SJSA1 (cell line): ENCODE results near the gene TSC1. TPM values are rescaled to one million over a fixed set of nuclear protein-coding genes. Genes with fewer than 3 reads are reported as not detected.

Experiments
- DNase-seq, 2 experiments: peaks; one replicate each; pipeline ENCODE4 v3.0.0-alpha.2; 2015 to 2020; ENCODE audit warnings: low spot score in 2 of 2, low read depth in 1 of 2
- H3K27ac ChIP-seq: fragments of 250-450 bp; sonication (Bioruptor Pico); 2 replicates; pipeline ENCODE4 v1.5.1; 2020; ENCODE audit warnings: mild to moderate bottlenecking, moderate library complexity
- H3K27me3 ChIP-seq: fragments of 250-450 bp; sonication (Bioruptor Pico); replicated peaks from 2 replicates; pipeline ENCODE4 v1.5.1; 2020; ENCODE audit warnings: mild to moderate bottlenecking, moderate library complexity
- H3K36me3 ChIP-seq: fragments of 250-450 bp; sonication (Bioruptor Pico); 2 replicates; pipeline ENCODE4 v1.5.1; 2020; ENCODE audit warnings: mild to moderate bottlenecking
- H3K4me1 ChIP-seq: fragments of 250-450 bp; sonication (Bioruptor Pico); replicated peaks from 2 replicates; pipeline ENCODE4 v1.6.1; 2021; ENCODE audit warnings: mild to moderate bottlenecking
- H3K4me3 ChIP-seq: fragments of 250-450 bp; sonication (Bioruptor Pico); 2 replicates; pipeline ENCODE4 v1.5.1; 2020; ENCODE audit warnings: mild to moderate bottlenecking
- H3K9me3 ChIP-seq: fragments of 250-450 bp; sonication (Bioruptor Pico); replicated peaks from 2 replicates; pipeline ENCODE4 v1.5.1; 2020; ENCODE audit warnings: mild to moderate bottlenecking
- total RNA-seq: library from RNA; depleted of rRNA; stranded (reverse); fragments of >200 nt; shearing (Covaris generic); gene quantifications from 2 replicates; pipeline ENCODE4 v1.2.3, GENCODE V29; 2014

Gene TSC1
- total RNA-seq, 1 experiment from 2014 or later: 54.5 TPM

- Histone ChIP-seq H3K36me3 (peaks cover 90% of the 10 kb centered on the region), H3K27ac (no peak overlapping the region), H3K9me3 (no peaks in the 10 kb centered on the region), H3K4me3 (no peak overlapping the region), H3K27me3 (no peaks in the 10 kb centered on the region), H3K4me1 (no peaks in the 10 kb centered on the region)
- no peak for DNase-seq
Measured at GRCh38 chr9:132903574-132904492, 40.6 kb downstream of the TSC1 start.

GRCh38 chr9:132901858-132902831 is 42.3 kb downstream of the TSC1 start:
- no peaks in the 10 kb centered on the region for H3K4me1 ChIP-seq
- H3K36me3 ChIP-seq: peaks cover 94% of the 10 kb centered on the region
- H3K27ac ChIP-seq: no peak overlapping the region
- no peak overlapping the region for H3K4me3 ChIP-seq
- DNase-seq: peak; percentile 58 to 74
- no peaks in the 10 kb centered on the region for H3K9me3 ChIP-seq
- no peaks in the 10 kb centered on the region for H3K27me3 ChIP-seq

GRCh38 chr9:132898051-132898450 is 46.4 kb downstream of the TSC1 start:
- no peaks in the 10 kb centered on the region for H3K4me1 ChIP-seq
- H3K27me3 ChIP-seq: no peaks in the 10 kb centered on the region
- H3K9me3 ChIP-seq: no peaks in the 10 kb centered on the region
- H3K4me3 ChIP-seq: no peak overlapping the region
- no peak for DNase-seq
- H3K27ac ChIP-seq: no peak overlapping the region
- peaks cover 91% of the 10 kb centered on the region for H3K36me3 ChIP-seq

- no peaks in the 10 kb centered on the region for H3K4me1 ChIP-seq
- H3K36me3 ChIP-seq: peaks cover 79% of the 10 kb centered on the region
- no peaks in the 10 kb centered on the region for H3K9me3 ChIP-seq
- no peak overlapping the region for H3K4me3 ChIP-seq
- DNase-seq: no peak
- H3K27ac ChIP-seq: no peak overlapping the region
- no peaks in the 10 kb centered on the region for H3K27me3 ChIP-seq
Measured at GRCh38 chr9:132896906-132897305, 47.5 kb downstream of the TSC1 start.

- Histone ChIP-seq H3K27me3 (no peaks in the 10 kb centered on the region), H3K9me3 (no peaks in the 10 kb centered on the region), H3K27ac (no peak overlapping the region), H3K4me3 (no peak overlapping the region), H3K36me3 (peaks cover 73% of the 10 kb centered on the region), H3K4me1 (no peaks in the 10 kb centered on the region)
- no peak for DNase-seq
Measured at GRCh38 chr9:132896264-132896663, 48.2 kb downstream of the TSC1 start.

- Histone ChIP-seq H3K4me1 (no peaks in the 10 kb centered on the region), H3K4me3 (no peak overlapping the region), H3K9me3 (no peaks in the 10 kb centered on the region), H3K27ac (no peak overlapping the region), H3K36me3 (peaks cover 62% of the 10 kb centered on the region), H3K27me3 (no peaks in the 10 kb centered on the region)
- no peak for DNase-seq
Measured at GRCh38 chr9:132894862-132895835, 49.3 kb downstream of the TSC1 start.

GRCh38 chr9:132894346-132894745 is 50.1 kb downstream of the TSC1 start:
- H3K4me3 ChIP-seq: no peak overlapping the region
- H3K9me3 ChIP-seq: no peaks in the 10 kb centered on the region
- no peaks in the 10 kb centered on the region for H3K4me1 ChIP-seq
- H3K27me3 ChIP-seq: no peaks in the 10 kb centered on the region
- no peak for DNase-seq
- H3K36me3 ChIP-seq: peaks cover 54% of the 10 kb centered on the region
- no peak overlapping the region for H3K27ac ChIP-seq

GRCh38 chr9:132892400-132892799 is 52.0 kb downstream of the TSC1 start:
- Histone ChIP-seq H3K9me3 (no peaks in the 10 kb centered on the region), H3K27ac (no peak overlapping the region), H3K4me3 (no peak overlapping the region), H3K36me3 (peaks cover 37% of the 10 kb centered on the region), H3K4me1 (no peaks in the 10 kb centered on the region), H3K27me3 (no peaks in the 10 kb centered on the region)
- no peak for DNase-seq

- Histone ChIP-seq H3K27ac (no peak overlapping the region), H3K9me3 (no peaks in the 10 kb centered on the region), H3K27me3 (no peaks in the 10 kb centered on the region), H3K4me1 (no peaks in the 10 kb centered on the region), H3K4me3 (no peak overlapping the region), H3K36me3 (no peaks in the 10 kb centered on the region)
- no peak for DNase-seq
Measured at GRCh38 chr9:132888151-132888550, 56.3 kb downstream of the TSC1 start.

GRCh38 chr9:132887181-132888120 is 57.0 kb downstream of the TSC1 start:
- no peak overlapping the region for H3K4me3 ChIP-seq
- no peaks in the 10 kb centered on the region for H3K4me1 ChIP-seq
- no peaks in the 10 kb centered on the region for H3K36me3 ChIP-seq
- no peaks in the 10 kb centered on the region for H3K9me3 ChIP-seq
- no peak overlapping the region for H3K27ac ChIP-seq
- H3K27me3 ChIP-seq: no peaks in the 10 kb centered on the region
- no peak for DNase-seq

GRCh38 chr9:132886334-132886725 is 58.1 kb downstream of the TSC1 start:
- H3K27ac ChIP-seq: no peak overlapping the region
- no peak for DNase-seq
- no peaks in the 10 kb centered on the region for H3K36me3 ChIP-seq
- H3K9me3 ChIP-seq: no peaks in the 10 kb centered on the region
- no peak overlapping the region for H3K4me3 ChIP-seq
- H3K4me1 ChIP-seq: no peaks in the 10 kb centered on the region; the same call in 1 of the 2 replicates
- no peaks in the 10 kb centered on the region for H3K27me3 ChIP-seq

- DNase-seq: no peak
- H3K9me3 ChIP-seq: no peaks in the 10 kb centered on the region
- no peaks in the 10 kb centered on the region for H3K36me3 ChIP-seq
- no peak overlapping the region for H3K27ac ChIP-seq
- no peaks in the 10 kb centered on the region for H3K27me3 ChIP-seq
- no peak overlapping the region for H3K4me3 ChIP-seq
- H3K4me1 ChIP-seq: no peaks in the 10 kb centered on the region; the same call in 1 of the 2 replicates
Measured at GRCh38 chr9:132885720-132886333, 58.6 kb downstream of the TSC1 start.
